ENCODE data around the gene NATD1.

- TF ChIP-seq EP300 (IDR thresholded peaks at IDR 0.05; ENCODE audit: borderline replicate concordance in 1 of 2, low read depth in 2 of 2, low read length in 2 of 2) = no peak
- no peak for TF ChIP-seq CTCF (IDR thresholded peaks at IDR 0.05; ENCODE audit: control extremely low read depth in 1 of 3, insufficient read depth in 1 of 3, low read depth in 1 of 3, low read length in 3 of 3)
- TF ChIP-seq POLR2A (IDR thresholded peaks at IDR 0.05; ENCODE audit: control extremely low read depth in 1 of 2, low read depth in 2 of 2, low read length in 2 of 2) = no peak
- TF ChIP-seq KDM1A (IDR thresholded peaks at IDR 0.05; ENCODE audit: borderline replicate concordance, low read length) = no peak
- no peak for TF ChIP-seq RXRA (IDR thresholded peaks at IDR 0.05; ENCODE audit: insufficient read depth, low read depth, low read length)
- TF ChIP-seq MAFK (IDR thresholded peaks at IDR 0.05; ENCODE audit: low read depth, low read length) = no peak
- no peak for TF ChIP-seq GABPA (IDR thresholded peaks at IDR 0.05; ENCODE audit: borderline replicate concordance, insufficient read depth, low read length)
- TF ChIP-seq EZH2 (IDR thresholded peaks at IDR 0.05; ENCODE audit: low read depth, low read length, severe bottlenecking) = no peak
- TF ChIP-seq SP2 (IDR thresholded peaks at IDR 0.05; ENCODE audit: low read length) = no peak
- no peak for TF ChIP-seq YY1 (IDR thresholded peaks at IDR 0.05; ENCODE audit: low read depth, low read length)
- TF ChIP-seq USF2 (IDR thresholded peaks at IDR 0.05; ENCODE audit: low read length) = no peak
- TF ChIP-seq SUZ12 (IDR thresholded peaks at IDR 0.05; ENCODE audit: low read length) = no peak
- no peak for TF ChIP-seq TBP (IDR thresholded peaks at IDR 0.05; ENCODE audit: low read depth, low read length)
- no peak for TF ChIP-seq HDAC6 (IDR thresholded peaks at IDR 0.05; ENCODE audit: low read depth, low read length)
Measured at GRCh38 chr17:21299981-21300600, 46.9 kb upstream of the NATD1 start.
